Left colon (tissue), 2 donors: Measurements from ENCODE around the gene HNRNPCL4. TPM values are rescaled to one million over a fixed set of nuclear protein-coding genes. Genes with fewer than 3 reads are reported as not detected.
"Not testable (repeated sequence)": the region's sequence is repeated elsewhere in the genome, so short reads cannot be mapped to it uniquely, and the experiment has no call there.

Experiments
- ATAC-seq: fragments of 200-7000 bp; cut with Tn5 transposase; one replicate; pipeline ENCODE4 v1.9.1; 2020; ENCODE audit warnings: mild to moderate bottlenecking, moderate library complexity
- DNase-seq, 2 donors: peaks; one replicate each; pipeline ENCODE4 v3.0.0-alpha.2; 2020
- intact Hi-C, 2 donors: fragments of 100-400 bp; cut with DNase I in 1 of 2; cut with micrococcal nuclease in 1 of 2; formaldehyde crosslinking; loops; one replicate each; pipeline versions ENCODE4 v1.11.2 to v1.14.0; 2022; cut with DNase I, micrococcal nuclease
- long read RNA-seq: library from polyadenylated mRNA; unstranded; transcript quantifications from one replicate; pipeline ENCODE4 v2.0.0, GENCODE V29; 2021
- total RNA-seq, 2 donors: library from RNA; stranded (reverse); fragmentation: NEBNext Ultra II Directional; extraction: Animal tissue kit (Norgen Biotek cat#: 25700); gene quantifications; one replicate each; pipeline ENCODE4 v1.2.1, GENCODE V29; 2021
- donor health status: DM: no; HTN: no; CAD: no.
- donor health status: DM: yes; HTN: yes; CAD: no.

HNRNPCL4 gene
- total RNA-seq, result not detected
- long read RNA-seq, result 0 reads

- intact Hi-C loops, ATAC-seq, DNase-seq: not testable (repeated sequence)
Measured at GRCh38 chr1:13165531-13165930, at the start of gene HNRNPCL4. Gene HNRNPCL4, minus strand, starts transcription at chr1:13165631. Its CDS starts 164 bp downstream, at chr1:13165467.

- DNase-seq, ATAC-seq, intact Hi-C loops: not testable (repeated sequence)
Measured at GRCh38 chr1:13208712-13209111, 43.3 kb upstream of the HNRNPCL4 start.

GRCh38 chr1:13201309-13201708, 35.9 kb upstream of the HNRNPCL4 start, which contains the start of gene PRAMEF13:
Gene PRAMEF13, minus strand, starts transcription at chr1:13201409. Its CDS starts 1,820 bp downstream, at chr1:13199589.
- ATAC-seq, intact Hi-C loops, DNase-seq: not testable (repeated sequence)

- ATAC-seq, intact Hi-C loops, DNase-seq: not testable (repeated sequence)
Measured at GRCh38 chr1:13171548-13171947, 6.1 kb upstream of the HNRNPCL4 start, which contains the start of gene PRAMEF9. Gene PRAMEF9, plus strand, starts transcription at chr1:13171848. Its CDS starts 3,433 bp downstream, at chr1:13175281.

- ATAC-seq, intact Hi-C loops, DNase-seq: not testable (repeated sequence)
Measured at GRCh38 chr1:13155909-13156308, 9.5 kb downstream of the HNRNPCL4 start, which contains the start of gene PRAMEF26. Gene PRAMEF26, minus strand, starts transcription at chr1:13156009. Its CDS starts 2,914 bp downstream, at chr1:13153095.

GRCh38 chr1:13116754-13117153, 48.7 kb downstream of the HNRNPCL4 start, which contains the start of gene HNRNPCL2:
Gene HNRNPCL2, minus strand, starts transcription at chr1:13116854. Its CDS starts 454 bp downstream, at chr1:13116400.
- DNase-seq, ATAC-seq, intact Hi-C loops: not testable (repeated sequence)

Other genes with a start within 250 kb of the HNRNPCL4 start
- gene PRAMEF7, start 249.0 kb downstream of the HNRNPCL4 start, total RNA-seq, result not detected
- gene PRAMEF6, start 218.1 kb downstream of the HNRNPCL4 start, total RNA-seq, result not detected
- not detected for gene PRAMEF27, start 109.1 kb downstream of the HNRNPCL4 start, total RNA-seq
- gene HNRNPCL3, start 104.9 kb downstream of the HNRNPCL4 start, total RNA-seq, result not detected
- not detected for gene PRAMEF25, start 94.9 kb downstream of the HNRNPCL4 start, total RNA-seq
- gene HNRNPCL2, start 48.8 kb downstream of the HNRNPCL4 start, total RNA-seq, result not detected
- not detected for gene PRAMEF26, start 9.6 kb downstream of the HNRNPCL4 start, total RNA-seq
- gene PRAMEF9, start 6.2 kb upstream of the HNRNPCL4 start, total RNA-seq, result not detected
- gene PRAMEF13, start 35.8 kb upstream of the HNRNPCL4 start, total RNA-seq, result not detected
- gene PRAMEF18, start 60.5 kb upstream of the HNRNPCL4 start, total RNA-seq, result not detected
- not detected for gene PRAMEF5, start 88.6 kb upstream of the HNRNPCL4 start, total RNA-seq
- not detected for gene PRAMEF8, start 119.5 kb upstream of the HNRNPCL4 start, total RNA-seq
- gene PRAMEF33, start 137.9 kb upstream of the HNRNPCL4 start, total RNA-seq, result not detected
- gene PRAMEF15, start 149.9 kb upstream of the HNRNPCL4 start, total RNA-seq, result not detected
- not detected for gene PRAMEF14, start 181.5 kb upstream of the HNRNPCL4 start, total RNA-seq
- gene PRAMEF19, start 206.3 kb upstream of the HNRNPCL4 start, total RNA-seq, result not detected
- not detected for gene PRAMEF17, start 224.0 kb upstream of the HNRNPCL4 start, total RNA-seq
- gene PRAMEF20, start 244.8 kb upstream of the HNRNPCL4 start, total RNA-seq, result not detected